ENCODE measurements around the gene POPDC2. TPM values are rescaled to one million over a fixed set of nuclear protein-coding genes. Genes with fewer than 3 reads are reported as not detected.

Gene POPDC2
- total RNA-seq, result 0.08 TPM in 1 of 2 replicates, not detected in the other

DNA sequence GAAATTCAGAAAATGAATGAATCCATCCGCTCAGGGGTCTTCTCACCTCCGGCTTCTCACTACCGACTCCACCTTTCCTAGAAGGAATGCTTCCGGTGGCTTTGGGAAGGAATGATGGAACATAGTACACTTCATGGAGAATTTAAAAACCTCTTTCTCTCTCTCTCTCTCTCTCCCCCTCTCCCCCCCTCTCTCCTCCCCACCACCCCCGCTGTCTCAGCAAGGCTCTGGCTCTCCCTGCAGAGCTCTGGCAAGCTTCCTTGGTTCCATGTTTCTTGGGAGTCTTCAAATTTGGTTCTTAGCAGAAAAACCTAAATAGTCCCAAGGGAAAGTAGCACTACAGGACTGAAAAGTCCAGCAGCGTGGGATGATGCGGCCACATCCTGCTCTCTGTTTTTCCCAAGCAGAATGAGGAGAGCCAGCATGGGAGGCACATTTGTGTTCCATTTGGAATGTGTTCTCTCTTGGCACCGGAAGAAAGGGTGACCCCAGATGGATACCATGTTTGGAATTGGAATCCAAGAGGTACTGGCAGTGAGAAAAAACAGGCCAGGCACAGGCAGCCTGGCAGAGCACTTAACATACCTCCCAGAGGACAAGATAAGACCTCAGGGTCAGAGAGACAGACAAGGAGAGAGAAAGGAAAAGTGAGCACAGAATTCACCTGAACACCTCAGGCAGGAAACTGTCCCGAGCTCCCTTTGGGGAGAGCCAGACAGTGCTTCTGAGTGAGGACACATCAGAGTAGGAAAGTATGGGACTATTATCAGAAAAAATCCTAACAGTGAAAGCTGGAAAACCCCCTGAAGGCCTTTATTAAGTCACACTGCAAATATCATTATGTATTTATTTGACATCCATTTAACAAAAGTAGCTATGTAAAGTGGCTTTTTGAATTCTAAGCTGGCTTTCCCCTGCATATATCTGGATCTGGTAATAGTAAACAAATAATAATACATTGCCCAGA is at the start of gene POPDC2:
POPDC2 (minus strand) TSS at position 116 of the 967 bp plus-strand sequence. CDS start 166 bp downstream, outside the sequence.

DNA sequence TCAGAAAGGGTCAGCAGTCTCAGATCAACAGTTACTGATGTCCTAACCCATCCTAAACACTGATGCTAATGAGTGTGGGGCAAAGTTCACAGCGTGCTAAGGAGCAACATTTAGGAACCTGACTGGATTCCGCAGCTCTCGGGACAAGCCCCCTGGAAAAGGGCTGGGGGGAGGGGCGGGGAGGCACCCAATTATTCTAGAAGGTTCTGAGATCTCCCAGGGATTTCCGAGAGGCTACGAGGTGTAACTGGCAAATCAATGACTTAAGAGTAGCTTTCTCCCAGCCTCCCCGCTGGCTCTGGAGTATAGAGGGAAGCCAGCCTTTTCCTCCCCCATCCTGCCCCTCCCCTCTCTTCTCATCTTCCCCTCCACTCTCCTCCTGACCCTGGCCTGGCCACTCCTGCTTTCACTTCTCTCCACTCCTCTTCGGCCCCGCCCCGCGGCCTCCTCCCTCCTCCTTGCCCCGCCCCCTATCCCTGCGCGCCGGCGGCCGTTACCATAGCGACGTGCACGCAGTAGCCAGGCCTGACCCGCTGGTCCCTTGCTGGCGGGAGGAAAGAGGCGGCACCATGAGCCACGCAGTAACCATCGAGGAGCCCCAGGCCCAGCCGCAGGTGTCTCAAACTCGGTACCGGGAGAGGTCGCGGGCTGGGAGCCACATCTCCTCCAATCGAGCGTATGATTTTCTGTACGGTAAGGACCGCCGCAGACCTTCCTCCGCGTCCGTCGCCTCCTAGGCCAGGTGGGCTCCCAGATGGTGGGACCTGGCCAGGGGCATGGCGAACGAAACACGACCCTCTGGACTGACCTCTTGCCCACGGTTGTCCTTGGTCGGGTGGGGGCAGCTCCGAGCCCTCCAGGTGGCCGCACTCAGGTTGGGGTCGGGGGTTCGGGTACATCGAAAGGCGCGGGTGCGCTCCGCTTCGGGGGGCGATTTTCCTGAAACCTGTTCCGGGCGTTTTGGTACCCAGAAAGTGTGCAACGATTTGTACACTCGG is 42.4 kb upstream of the POPDC2 start, which contains the start of gene CFAP91:
CFAP91 (plus strand) TSS at position 493 of the 998 bp plus-strand sequence; CDS start at position 570, 77 bp downstream.

DNA sequence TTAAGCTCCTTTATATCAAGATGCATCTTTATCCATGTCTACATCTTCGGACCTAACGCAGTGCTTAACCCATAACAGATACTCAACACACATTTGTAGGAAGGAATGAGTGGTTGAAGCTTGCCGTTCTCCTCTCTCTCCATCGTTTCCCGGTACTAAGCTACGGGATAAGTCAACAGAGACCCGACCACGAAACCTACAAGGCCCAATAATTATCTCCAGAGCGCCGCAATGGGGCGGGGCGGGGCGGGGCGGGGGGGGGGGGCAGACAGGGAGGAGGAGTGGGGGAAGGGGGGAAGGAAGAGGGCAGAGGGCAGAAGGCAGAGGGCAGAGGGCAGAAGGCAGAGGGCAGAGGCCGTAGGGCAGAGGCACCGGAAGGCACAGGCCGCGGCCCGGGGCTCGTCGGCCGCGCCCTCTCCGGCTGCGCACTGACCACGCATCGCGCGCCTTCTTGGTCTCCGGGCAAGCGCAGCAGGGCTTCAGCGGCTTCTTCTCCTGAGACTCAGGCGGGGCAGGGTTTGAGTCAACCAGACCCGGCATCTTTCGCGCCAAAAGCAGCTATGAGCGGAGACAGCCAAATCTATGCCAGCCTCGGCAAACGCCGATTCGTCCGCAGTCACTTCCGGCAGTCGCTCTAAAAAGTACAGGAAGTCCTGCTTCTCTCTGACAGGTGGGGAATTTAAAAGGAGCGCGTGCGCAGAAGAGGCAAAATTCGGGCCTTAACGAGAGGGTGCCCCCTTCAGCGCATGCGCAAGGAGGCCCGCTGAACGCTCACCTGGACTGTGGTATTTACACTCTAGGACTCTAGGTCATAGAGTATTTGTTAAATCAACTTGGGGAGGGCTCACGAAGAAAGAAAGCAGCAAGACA is 16.6 kb upstream of the POPDC2 start, which contains the start of gene COX17:
COX17 (minus strand) TSS at position 636 of the 870 bp plus-strand sequence; CDS start at position 540, 96 bp downstream.

DNA sequence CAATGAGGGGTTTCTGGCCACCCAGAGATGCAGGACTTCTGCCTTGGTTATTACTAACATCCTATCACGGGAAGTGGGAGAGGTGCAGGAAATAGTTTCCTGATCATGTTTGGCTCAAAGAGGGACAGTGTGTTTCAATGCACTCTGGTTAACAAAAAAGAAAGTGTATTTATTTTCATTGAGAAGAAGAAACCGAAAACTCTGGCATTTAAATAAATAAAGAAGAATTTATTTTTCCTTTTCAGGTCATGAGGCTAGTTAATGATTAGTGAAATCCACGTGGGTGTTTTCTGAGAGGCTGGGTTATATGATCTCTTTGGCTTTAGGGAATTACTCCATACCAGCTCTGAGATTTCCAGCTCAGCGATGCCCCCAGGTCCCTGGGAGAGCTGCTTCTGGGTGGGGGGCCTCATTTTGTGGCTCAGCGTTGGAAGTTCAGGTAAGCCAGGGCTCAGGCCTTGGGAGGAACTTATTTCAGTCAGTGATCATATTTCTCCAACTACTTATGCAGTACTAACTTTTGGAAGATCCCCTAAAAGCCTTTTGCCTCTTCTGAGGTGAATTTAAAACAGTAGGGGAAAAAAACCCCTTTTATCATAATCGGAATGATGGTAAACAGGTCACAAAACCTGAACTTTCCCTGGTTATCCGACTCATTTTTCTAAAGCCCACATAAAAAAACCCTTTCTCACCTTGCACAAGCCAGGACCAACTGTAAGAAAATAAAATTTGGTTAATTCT is 62.7 kb downstream of the POPDC2 start, which contains the start of gene PLA1A:
PLA1A (plus strand) TSS at position 338 of the 741 bp plus-strand sequence; CDS start at position 367, 29 bp downstream.

Other genes with a start within 250 kb of the POPDC2 start
- 36.3 and 46.5 TPM in 2 replicates for gene TMEM39A, start 197.0 kb downstream of the POPDC2 start, total RNA-seq
- 9.5 and 11.8 TPM in 2 replicates for gene POGLUT1, start 191.6 kb downstream of the POPDC2 start, total RNA-seq
- 42.8 and 55.3 TPM in 2 replicates for gene TIMMDC1, start 162.0 kb downstream of the POPDC2 start, total RNA-seq
- gene CD80, start 101.0 kb downstream of the POPDC2 start, total RNA-seq, result not detected in 2 replicates
- gene ADPRH, start 81.1 kb downstream of the POPDC2 start, total RNA-seq, result 1.5 TPM in 2 replicates
- gene PLA1A, start 62.7 kb downstream of the POPDC2 start, total RNA-seq, result not detected in 2 replicates
- 24.6 and 29.6 TPM in 2 replicates for gene COX17, start 16.8 kb upstream of the POPDC2 start, total RNA-seq
- not detected in 2 replicates for gene CFAP91, start 42.4 kb upstream of the POPDC2 start, total RNA-seq
- gene NR1I2, start 121.5 kb upstream of the POPDC2 start, total RNA-seq, result 0.08 TPM in 2 replicates

All from hair follicular keratinocyte (primary cell).